HG02642 (cell line): ENCODE data around the gene VPS13D.

Source experiments
- ATAC-seq: cut with Tn5 transposase; IDR thresholded peaks from one replicate; pipeline ENCODE4 v1.9.1; 2021; ENCODE audit warnings: mild to moderate bottlenecking; ENCODE audit not compliant: unreplicated experiment, poor library complexity

VPS13D gene

GRCh38 chr1:12229386-12229834, 420 bp upstream of the VPS13D start:
- no peak for ATAC-seq

DNA sequence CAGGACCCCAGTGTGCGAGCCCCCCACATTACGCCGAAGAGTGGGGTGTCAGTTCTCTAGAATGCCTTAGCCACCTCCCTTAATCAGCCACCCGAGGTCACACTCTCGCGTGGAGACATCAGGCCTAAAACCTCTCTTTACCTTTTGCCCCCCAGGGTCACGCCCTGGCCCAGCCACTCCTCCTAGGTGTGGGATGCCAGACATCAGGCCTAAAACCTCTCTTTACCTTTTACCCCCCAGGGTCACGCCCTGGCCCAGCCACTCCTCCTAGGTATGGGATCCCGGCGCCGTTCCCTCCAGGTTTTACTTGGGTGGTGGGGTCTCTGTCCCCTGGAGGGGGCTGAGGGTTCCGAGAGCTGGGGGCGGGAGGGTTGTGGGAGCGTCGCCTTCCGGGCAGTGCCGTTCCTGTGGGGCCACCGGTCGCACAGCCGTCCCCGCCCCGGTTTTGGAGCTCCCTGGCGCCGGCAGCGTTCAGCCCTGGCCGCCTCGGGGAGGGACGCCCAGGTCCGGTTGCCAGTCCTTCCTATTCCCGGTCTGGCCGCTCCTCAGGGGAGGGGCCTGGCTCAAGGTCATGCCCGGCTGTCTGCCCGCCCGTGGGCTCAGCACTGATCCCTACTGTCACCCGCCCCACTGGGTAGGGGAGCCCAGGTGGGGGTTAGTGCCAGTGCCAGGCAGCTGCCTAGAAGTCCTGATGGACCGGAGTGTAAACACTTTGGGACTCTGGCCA, 882 bp downstream of the VPS13D start:
- ATAC-seq = peak; percentile 26

- no peak for ATAC-seq
These were observed 1.4 kb downstream of the VPS13D start for GRCh38 chr1:12231276-12231595.

DNA sequence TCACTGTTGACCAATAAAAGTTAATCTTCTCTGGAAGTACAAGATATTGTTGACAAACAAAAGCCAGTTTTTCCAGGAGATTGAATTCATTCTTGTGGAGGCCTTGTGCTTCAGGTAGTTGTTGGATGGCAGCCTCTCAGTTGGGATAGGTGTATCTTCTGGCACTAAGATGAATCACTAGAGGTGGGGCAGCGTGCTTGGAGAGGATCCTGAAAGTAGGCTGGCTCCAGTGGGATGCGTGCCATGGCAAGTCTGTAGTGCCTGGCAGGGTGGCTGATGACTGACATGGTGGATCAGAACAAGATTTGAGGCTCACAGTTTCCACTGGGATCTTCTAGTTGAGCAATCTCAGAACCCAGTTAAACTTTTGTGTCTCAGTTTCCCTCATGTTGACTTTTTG, 2.4 kb downstream of the VPS13D start:
- ATAC-seq = no peak

- ATAC-seq = no peak
These were observed 14.2 kb downstream of the VPS13D start for GRCh38 chr1:12244078-12244477.

GRCh38 chr1:12244585-12244984, 14.8 kb downstream of the VPS13D start:
- ATAC-seq = no peak

DNA sequence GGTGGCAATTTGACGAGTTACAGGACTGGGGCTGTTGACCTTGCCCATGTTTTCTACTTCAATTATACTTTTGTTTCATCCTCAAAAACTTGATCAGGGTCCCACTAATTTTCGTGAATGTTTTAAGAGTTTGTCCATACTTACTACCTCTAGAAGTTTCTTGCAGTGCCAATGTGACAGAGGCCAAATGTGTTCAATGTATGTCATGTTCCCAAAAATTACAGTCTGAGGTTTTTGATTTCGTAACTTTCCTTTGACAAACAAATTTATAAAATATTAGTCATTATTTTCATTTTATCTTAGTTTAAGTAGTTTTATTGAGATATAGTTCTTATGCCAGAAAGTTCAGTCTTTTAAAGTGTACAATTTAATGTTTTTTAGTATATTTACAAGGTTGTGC, 15.3 kb downstream of the VPS13D start:
- no peak for ATAC-seq

- ATAC-seq = no peak
These were observed 15.9 kb downstream of the VPS13D start for GRCh38 chr1:12245733-12246132.

DNA sequence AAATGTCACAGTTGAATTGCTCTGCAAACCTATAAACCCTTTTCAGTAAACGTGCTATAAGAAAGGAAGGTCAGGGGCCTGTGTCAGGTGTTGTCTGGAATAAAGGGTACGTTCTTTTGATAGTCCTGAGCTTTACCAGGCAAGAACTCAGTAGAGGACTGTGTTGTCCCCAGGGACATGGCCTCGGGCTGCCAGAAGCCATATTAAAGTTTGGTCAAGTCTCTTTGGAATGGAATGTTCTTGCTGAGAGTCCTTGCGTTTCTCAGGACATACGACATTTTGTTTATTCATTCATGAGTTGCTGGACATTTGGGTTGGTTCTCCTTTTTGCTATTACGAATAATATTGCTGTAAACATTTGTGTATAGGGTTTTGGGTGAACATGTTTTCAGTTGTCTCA, 16.8 kb downstream of the VPS13D start:
- ATAC-seq = no peak

GRCh38 chr1:12249181-12249580, 19.4 kb downstream of the VPS13D start:
- ATAC-seq = no peak

- no peak for ATAC-seq
These were observed 19.9 kb downstream of the VPS13D start for GRCh38 chr1:12249748-12250147.

GRCh38 chr1:12251442-12251841, 21.6 kb downstream of the VPS13D start:
- no peak for ATAC-seq

DNA sequence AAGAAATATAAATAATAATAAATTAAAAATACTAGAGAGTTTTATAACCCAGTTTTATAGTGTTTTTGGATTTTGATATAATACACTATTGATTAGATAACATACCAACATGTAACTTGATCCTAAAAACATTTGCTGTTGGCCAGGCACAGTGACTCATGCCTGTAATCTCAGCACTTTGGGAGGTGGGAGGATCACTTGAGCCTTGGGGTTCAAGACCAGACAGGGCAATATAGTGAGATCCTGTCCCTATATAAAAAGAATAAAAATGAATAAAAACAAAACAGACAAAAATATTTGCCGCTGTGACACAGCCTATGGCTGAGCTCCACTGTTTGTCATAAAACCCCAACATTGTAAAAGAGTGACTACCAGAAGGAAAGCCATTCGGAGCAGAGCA, 26.1 kb downstream of the VPS13D start:
- no peak for ATAC-seq

- ATAC-seq = no peak
These were observed 28.4 kb downstream of the VPS13D start for GRCh38 chr1:12258272-12258671.

- no peak for ATAC-seq
These were observed 39.5 kb downstream of the VPS13D start for GRCh38 chr1:12269351-12269750.

DNA sequence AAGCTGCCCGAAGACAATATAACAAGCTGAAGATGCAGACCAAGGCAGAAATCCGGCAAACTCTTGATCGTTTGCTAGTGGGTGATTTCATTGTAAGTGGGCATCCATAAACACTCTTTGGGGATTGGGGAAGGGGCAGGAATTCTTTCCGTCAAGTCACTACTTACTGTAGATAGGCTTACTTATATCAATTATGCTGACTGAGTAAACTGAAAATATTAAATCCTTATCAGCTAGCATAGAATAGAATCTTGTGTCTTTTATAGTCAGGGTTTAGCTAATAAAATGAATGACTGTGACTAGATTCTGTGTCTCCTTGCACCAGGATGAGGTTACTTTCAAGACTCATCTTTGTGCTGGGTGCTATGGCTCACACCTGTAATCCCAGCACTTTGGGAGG, 41.2 kb downstream of the VPS13D start:
- ATAC-seq = no peak

DNA sequence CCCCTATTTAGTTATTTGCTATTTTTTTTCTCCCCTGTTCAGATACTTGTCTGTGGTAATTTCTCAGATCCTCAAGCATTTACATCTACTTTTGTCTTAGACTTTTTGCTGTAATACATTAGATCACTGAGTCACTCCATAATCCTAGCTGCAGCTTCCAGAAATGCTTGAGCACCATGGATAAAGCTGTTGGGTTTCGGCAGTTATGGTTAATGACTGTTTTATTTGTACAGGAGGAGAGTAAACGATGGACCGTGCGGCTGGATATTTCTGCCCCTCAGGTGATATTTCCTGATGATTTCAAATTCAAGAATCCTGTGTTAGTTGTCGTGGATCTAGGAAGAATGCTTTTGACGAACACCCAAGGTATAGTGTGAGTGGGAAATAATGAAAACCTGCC, 42.9 kb downstream of the VPS13D start:
- ATAC-seq = no peak

DNA sequence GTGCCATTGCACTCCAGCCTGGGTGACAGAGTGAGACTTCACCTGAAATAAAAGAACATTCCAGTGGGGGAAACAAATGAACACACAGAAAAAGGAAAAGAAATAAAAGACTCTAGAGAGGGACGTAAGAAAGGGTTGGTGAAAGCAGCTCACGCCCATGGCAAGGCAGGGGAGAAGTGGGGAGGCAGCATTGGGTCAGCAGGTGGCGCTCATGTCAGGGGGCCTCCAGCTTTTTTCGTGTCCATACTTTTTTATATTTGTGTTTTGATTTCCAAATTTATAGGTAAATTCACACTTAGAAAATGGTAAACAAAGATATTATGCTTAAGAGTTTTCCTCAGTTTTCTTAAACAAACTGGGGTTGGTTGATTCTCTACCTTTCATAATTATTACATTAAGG, 45.5 kb downstream of the VPS13D start:
- no peak for ATAC-seq

- ATAC-seq = no peak
These were observed 46.4 kb downstream of the VPS13D start for GRCh38 chr1:12276225-12276624.

DNA sequence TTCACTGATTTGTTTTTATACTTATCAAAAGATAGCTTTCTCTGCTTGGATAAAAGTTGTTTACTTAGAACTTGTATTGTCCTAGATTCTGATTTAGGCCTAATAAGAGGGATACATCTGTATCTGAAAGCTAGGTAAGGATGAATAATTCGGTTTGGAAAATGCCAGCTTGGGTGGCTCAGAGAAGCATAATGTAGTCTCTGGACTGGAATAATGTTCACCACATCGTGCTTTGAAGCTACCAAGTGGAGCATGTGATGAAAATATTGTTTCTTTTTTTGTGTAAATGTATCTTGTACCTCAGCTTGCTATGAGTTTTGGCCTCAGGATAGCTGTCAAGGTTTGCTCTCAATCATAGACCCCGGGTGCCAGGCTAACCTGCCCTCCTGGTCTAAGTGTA, 49.2 kb downstream of the VPS13D start:
- no peak for ATAC-seq

GRCh38 chr1:12279728-12280464, 50.1 kb downstream of the VPS13D start:
- ATAC-seq = no peak

- ATAC-seq = no peak
These were observed 52.3 kb downstream of the VPS13D start for GRCh38 chr1:12282142-12282541.
